NCI-H1105 (cell line): Measurements from ENCODE around the gene TNFAIP8.

Source experiments
- DNase-seq: peaks from one replicate; lab custom pipeline; 2025; lab: John Stamatoyannopoulos, UW

The TNFAIP8 gene

DNA sequence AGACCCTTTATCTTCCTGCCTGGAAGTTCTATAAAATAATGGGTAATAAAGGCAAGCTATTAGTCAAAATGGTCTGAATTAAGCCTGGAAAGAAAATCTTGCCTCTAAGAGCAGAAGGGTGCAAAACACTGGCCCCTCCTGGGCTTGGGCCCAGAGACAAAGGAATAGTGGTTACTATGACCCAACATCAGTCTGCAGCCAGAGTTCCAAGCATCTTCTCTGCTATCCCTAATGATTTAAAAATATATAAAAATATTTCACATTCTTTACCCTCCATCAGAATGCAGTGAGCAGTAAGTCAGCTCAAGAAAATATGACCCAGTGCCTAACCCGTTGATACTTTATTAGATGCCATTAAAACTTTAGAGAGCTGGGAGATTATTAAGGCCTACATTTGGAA is 14.7 kb downstream of the TNFAIP8 start:
- no peak for DNase-seq

- no peak for DNase-seq
Observed at GRCh38 chr5:119371146-119371545, 15.3 kb downstream of the TNFAIP8 start.

GRCh38 chr5:119373449-119373858 is 17.6 kb downstream of the TNFAIP8 start:
- DNase-seq: no peak

GRCh38 chr5:119374901-119375300 is 19.1 kb downstream of the TNFAIP8 start:
- no peak for DNase-seq

DNA sequence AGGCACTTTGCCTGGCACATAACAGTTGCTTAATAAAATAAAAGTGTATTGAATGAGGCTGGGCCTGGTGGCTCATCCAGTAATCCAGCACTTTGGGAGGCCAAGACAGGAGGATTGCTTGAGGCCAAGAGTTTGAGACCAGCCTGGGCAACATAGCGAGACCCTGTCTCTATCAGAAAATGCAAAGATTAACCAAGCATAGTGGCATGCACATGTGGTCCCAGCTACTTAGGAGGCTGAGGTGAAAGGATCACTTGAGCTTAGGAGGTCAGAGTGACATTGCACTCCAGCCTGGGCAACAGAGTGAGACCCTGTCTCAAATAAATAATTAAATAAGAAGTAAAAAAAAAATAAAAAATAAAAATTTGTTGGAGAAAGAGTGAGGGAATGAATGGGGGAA is 21.2 kb downstream of the TNFAIP8 start:
- no peak for DNase-seq

- no peak for DNase-seq
Observed at GRCh38 chr5:119378075-119378700, 22.4 kb downstream of the TNFAIP8 start.

DNA sequence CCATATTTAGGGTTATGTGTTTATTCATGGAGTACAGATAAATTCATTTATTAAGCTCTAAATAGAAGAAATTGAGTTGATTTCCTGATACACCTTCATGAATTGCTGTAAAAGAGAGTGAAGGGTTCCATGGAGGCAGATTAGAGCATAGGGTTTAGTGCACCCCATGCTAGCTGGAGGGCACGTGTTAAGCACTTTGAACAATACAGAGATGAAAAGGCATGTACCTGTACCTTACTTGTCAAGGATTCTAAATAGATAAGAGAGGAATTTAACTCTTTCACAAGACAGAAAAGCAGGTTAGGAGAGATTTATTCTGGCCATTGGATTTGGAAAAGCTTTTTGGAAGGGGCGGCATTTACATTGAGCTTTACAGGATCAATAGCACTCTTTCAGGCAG is 23.3 kb downstream of the TNFAIP8 start:
- DNase-seq: no peak

GRCh38 chr5:119379942-119380547 is 24.2 kb downstream of the TNFAIP8 start:
- no peak for DNase-seq

GRCh38 chr5:119382169-119382568 is 26.4 kb downstream of the TNFAIP8 start:
- DNase-seq: no peak

DNA sequence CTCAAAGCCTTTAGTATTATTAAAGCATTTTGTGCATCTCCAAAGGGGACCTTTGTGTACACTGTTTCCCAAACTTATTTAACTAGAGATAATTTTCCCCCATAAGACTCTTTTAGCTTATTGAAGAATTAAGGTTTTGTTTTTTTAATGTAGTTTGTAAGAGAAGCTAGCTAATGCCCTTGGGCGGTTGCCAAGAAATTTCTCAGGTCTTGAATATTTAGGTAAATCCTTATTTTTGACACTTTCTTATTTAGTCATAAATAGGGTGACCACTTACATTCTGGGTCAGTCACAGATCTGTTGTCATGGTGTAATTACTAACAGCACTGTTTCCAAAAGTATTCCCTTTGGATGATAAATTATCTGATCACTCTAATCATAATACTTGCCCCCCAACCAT is 27.2 kb downstream of the TNFAIP8 start:
- no peak for DNase-seq

DNA sequence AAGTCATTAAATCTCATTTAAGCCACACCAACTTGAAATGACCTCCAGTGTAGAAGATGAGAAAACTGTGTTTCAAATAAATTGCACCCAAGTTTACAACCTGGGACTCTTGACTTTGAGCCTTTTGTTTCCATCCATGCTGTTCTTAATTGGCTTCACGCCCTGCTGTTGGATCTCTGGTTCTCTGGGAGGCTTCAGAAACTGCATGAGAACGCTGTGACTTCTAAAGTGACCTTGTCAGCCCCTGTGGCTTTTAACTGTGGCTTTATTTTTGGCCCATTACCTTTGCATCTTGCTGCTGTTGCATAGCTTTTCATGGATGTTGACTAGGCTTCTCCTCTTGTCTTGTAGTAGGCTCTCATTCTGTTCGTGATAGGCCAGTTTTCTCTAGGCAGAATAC is 29.3 kb downstream of the TNFAIP8 start:
- DNase-seq: no peak

- no peak for DNase-seq
Observed at GRCh38 chr5:119385536-119386128, 29.8 kb downstream of the TNFAIP8 start.

DNA sequence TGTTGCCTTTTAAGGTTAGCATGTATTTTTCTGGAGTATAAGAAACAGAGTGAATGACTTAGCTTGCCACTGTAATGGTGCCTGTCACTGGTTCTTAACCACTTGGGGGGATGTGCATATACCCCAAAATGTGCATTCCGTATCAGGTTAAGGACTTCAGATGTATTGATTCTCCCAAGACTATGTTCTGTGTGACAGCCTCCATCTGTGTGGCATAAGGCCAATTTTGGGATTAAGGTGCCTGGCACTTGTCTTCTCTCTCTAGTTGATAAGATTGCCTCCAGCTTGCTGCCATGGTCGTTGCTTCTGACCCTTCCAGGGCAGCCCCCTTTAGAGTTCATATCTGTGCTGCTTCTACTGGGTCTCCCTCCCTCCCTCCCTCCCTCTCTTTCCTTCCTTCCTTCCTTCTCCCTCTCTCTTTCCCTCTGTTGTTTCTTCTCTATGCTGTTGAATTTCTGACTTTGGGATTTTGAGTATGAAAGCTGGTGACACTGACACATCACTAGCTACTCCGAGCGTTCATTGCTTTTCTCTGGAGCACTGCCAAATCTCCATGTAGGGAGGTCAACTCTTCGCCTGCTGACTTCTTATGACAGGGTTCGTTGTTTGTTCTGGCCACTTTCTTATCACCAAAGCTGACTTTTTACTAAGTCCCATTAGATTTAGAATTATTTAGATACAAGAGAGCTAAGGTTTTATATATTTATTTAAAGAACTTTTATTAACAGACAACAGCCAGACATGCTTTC is 31.0 kb downstream of the TNFAIP8 start:
- no peak for DNase-seq

DNA sequence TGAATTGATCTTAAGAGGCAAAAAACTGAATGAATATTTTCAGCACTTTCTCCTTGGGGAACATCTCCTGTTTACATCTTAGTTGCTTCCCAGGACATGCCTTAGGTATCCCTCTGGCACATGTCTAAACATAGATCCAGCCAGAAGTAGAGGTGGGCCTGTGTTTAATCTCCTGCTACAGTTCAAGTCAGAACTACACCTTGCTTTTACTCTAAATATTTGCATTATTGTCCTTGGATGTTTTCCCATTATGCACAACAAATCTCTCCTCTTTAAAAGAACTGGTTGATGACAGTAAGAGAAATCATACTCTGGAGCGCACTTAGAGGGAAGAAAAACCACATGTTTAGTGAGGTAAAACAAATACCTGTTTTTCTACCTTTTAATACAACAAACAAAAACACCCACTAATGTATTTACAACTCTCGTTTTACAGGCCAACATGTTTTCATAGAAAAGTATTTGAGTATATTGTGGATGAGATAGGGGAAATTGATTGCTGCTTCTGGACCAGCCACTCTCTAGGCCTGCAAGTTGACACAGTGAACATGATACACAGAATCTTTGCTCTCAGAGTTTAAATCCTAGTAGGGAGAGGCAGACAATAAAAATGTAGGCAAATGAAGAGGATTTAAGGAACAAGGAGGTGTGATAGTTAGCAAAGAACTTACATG is 32.3 kb downstream of the TNFAIP8 start:
- DNase-seq: no peak

DNA sequence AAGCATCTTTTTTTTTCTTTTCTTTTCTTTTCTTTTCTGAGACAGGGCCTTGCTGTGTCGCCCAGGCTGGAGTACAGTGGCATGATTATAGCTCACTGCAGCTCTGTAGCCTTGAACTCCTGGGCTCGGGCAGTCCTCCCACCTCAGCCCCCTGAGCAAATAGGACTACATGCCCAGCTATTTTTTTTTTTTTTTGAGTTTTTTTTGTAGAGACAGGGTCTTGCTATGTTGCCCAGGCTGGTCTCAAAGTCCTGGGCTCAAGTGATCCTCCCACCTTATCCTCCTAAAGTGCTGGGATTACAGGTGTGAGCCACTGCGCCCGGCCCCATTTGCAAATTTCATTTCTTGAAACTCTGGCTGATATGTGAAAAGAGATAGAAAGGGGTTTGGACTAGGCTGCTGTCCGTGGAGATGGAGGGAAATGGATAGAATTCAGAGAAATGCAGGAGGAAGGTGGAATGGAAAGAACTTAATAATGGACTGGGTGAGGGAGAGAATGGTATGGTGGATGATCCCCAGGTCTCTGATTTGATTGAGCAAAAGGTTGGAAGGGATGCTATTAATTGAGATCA is 32.9 kb downstream of the TNFAIP8 start:
- no peak for DNase-seq

DNA sequence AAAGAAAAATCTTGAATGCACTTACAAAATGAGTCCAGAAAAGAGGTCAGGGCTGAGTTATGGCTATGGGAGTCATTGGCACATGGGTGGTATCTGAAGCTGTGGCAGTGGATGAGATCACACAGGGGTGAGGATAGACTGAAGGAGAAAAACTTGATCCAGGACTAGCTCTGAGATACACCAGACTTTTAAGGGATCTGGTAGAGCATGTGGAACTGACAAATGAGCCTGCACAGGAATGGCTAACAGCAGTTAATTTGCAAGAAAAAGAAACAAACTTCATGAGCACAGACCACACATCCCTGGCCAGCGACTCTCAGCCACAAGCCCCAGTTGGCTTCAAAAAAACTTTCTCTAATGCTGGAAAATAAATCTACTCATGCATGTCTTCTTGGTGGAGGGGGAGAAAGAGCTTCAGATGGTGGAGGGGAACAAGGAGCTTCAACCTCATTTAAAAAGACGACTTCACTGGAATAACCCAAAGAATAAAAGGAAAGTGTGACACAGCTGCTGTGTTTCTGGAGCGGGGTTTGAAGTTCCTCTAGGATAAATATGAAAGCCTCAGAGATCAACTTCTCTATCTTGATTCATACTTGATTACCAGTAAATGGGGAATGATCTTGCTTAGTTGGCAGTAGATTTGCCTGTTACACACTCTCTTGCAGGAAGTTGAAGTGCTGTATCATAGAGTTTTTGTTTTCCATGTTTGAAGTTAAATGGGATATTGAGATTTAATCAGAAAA is 33.6 kb downstream of the TNFAIP8 start:
- no peak for DNase-seq

DNA sequence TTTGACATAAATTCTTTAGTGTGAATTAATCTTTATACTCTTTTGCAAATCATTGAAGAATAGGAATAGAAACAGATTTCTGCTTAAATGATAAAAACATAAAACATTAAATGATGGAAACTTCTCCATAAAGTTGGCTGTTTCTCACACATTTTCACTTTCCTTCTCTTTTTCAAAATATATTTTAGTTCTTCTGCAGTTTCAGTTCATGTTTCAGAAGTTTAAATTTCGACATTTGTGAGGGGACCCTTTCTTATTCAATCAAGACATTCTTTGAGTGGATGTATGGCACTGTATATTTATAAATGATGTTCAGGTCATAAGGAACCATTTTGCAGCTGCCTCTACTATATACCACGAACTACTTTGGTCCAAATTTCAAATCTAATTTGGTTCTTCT is 34.6 kb downstream of the TNFAIP8 start:
- DNase-seq: no peak

DNA sequence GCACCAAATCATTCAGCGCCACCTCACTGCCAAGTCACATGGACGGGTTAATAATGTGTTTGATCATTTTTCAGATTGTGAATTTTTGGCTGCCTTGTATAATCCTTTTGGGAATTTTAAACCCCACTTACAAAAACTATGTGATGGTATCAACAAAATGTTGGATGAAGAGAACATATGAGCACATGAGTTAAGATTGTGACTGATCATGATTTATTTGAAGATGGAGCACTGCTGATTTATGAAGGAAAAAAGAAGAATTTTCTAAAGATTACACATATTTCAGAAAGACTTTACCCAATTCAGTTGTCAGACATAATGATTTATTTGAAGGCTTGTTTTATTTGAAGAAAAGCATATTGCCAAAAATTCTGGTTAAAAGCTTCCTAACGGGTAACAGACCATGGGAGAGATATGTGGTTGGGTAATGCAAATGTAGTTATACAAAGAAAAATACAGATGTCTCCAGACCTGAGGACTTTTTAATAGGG is 37.4 kb downstream of the TNFAIP8 start:
- no peak for DNase-seq

- DNase-seq: no peak
Observed at GRCh38 chr5:119393746-119394145, 37.9 kb downstream of the TNFAIP8 start.

- DNase-seq: no peak
Observed at GRCh38 chr5:119395080-119395836, 39.4 kb downstream of the TNFAIP8 start.
